ENCODE data around the gene PPCS. TPM values are rescaled to one million over a fixed set of nuclear protein-coding genes. Genes with fewer than 3 reads are reported as not detected.
A peak's percentile ranks its signal among the peaks of the same experiment; 100 is the strongest.
"Not testable (repeated sequence)": the region's sequence is repeated elsewhere in the genome, so short reads cannot be mapped to it uniquely, and the experiment has no call there.

Gene PPCS
- total and polyA plus RNA-seq, 8 donors: 59.0 to 72.9 (median 64.8) TPM

DNA sequence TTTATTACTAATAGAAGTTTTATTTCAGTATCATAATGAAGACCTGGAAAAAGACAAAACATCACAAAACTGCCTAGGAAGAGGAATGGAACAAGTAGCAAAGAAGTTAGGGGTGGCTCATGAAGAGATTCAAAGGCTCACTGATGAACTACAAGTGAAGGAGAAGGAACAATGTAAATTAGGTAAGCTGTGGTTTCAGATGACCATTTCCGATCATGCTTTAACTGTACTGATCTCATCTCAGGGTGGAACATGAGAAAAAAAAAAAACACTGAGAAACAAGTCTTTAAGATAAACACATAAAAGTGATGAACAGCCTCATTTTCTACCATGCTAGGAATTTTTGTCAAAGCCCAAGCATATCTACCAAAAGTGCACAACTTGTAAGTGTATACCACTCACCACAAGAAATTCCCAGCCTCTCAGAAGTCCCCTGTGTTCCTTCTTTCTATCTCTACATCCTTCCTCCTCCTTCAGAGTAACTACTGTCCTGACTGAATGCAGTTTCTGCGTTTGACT lies 26.4 kb downstream of the PPCS start:
- H3K9me3 ChIP-seq: no peaks in the 10 kb centered on the region
- no peak overlapping the region for H3K4me3 ChIP-seq
- no peak overlapping the region for H3K27ac ChIP-seq
- DNase-seq (no peak), ATAC-seq (no peak)
- peaks cover 0 to 13% of the 10 kb centered on the region in 2 donors for H3K36me3 ChIP-seq
- intact Hi-C loops (cut with DNase I): no loop called here
- H3K27me3 ChIP-seq: no peaks in the 10 kb centered on the region
- no peaks in the 10 kb centered on the region for H3K4me1 ChIP-seq
- TF ChIP-seq, protein P1, sequence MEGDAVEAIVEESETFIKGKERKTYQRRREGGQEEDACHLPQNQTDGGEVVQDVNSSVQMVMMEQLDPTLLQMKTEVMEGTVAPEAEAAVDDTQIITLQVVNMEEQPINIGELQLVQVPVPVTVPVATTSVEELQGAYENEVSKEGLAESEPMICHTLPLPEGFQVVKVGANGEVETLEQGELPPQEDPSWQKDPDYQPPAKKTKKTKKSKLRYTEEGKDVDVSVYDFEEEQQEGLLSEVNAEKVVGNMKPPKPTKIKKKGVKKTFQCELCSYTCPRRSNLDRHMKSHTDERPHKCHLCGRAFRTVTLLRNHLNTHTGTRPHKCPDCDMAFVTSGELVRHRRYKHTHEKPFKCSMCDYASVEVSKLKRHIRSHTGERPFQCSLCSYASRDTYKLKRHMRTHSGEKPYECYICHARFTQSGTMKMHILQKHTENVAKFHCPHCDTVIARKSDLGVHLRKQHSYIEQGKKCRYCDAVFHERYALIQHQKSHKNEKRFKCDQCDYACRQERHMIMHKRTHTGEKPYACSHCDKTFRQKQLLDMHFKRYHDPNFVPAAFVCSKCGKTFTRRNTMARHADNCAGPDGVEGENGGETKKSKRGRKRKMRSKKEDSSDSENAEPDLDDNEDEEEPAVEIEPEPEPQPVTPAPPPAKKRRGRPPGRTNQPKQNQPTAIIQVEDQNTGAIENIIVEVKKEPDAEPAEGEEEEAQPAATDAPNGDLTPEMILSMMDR (IDR thresholded peaks at IDR 0.05): no peak

DNA sequence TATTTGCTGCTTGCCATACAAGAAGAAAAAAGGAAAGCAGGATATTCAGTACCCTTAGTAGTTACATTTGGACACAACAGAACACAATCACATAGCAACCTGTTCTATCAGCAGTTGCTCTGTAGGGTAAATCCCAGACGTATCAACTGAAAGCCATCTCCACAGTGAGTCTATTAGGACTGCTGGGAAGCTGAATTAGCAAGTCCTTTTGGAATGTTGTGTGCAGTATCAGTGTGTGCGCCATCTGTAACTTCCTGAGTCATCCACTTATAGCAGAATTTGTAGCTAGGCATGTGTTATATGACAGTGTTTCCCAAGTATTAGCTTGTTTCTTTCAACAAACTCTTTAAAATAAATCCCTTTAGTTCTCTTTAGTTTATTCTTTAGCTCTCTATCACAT lies 28.0 kb downstream of the PPCS start:
- peaks cover 0 to 13% of the 10 kb centered on the region in 2 donors for H3K36me3 ChIP-seq
- H3K27me3 ChIP-seq: no peaks in the 10 kb centered on the region
- ATAC-seq: peak; percentile 67
- no peak for DNase-seq
- no peaks in the 10 kb centered on the region for H3K4me1 ChIP-seq
- TF ChIP-seq, protein P1 (IDR thresholded peaks at IDR 0.05): no peak
- no peak overlapping the region for H3K27ac ChIP-seq
- intact Hi-C loops (cut with DNase I): no loop called here
- no peak overlapping the region for H3K4me3 ChIP-seq
- no peaks in the 10 kb centered on the region for H3K9me3 ChIP-seq

DNA sequence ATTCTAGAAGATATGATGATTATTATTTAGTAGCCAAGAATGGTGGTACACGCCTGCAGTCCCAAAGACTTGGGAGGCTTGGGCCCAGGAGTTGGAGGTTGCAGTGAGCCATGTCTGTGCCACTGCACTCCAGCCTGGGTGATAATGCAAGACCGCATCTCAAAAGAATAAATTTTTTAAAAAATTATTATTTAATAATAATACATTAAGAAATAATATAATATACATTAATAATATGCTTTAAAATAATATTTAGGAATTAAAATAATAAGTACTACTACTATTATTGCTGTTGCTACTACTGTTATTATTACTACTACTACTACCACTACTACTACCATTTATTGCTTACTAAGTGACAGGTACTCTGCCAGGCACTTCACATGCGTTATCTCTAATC lies 33.9 kb downstream of the PPCS start:
- TF ChIP-seq, protein P1 (IDR thresholded peaks at IDR 0.05): no peak

DNA sequence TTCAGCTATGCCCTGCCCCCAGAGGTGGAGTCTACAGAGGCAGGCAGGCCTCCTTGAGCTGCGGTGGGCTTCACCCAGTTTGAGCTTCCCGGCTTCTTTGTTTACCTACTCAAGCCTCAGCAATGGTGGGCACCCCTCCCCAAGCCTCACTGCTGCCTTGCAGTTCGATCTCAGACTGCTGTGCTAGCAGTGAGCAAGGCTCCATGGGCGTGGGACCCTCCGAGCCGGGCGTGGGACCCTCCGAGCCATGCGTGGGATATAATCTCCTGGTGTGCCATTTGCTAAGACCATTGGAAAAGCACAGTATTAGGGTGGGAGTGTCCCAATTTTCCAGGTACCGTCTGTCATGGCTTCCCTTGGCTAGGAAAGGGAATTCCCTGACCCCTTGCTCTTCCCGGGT lies 45.7 kb downstream of the PPCS start:
- intact Hi-C loops (cut with DNase I); H3K27ac ChIP-seq; H3K27me3 ChIP-seq; ATAC-seq; H3K4me1 ChIP-seq; DNase-seq; H3K4me3 ChIP-seq: not testable (repeated sequence)
- Histone ChIP-seq H3K36me3 (peaks cover 0 to 72% of the 10 kb centered on the region in 2 donors), H3K9me3 (peaks cover 3 to 53% of the 10 kb centered on the region in 2 donors)

More for the DNA sequence above, 33.9 kb downstream of the PPCS start:
- intact Hi-C loops (cut with DNase I): no loop called here
- no peak overlapping the region for H3K27ac ChIP-seq
- H3K36me3 ChIP-seq: no peaks in the 10 kb centered on the region
- no peaks in the 10 kb centered on the region for H3K27me3 ChIP-seq
- H3K4me3 ChIP-seq: no peak overlapping the region
- no peaks in the 10 kb centered on the region for H3K4me1 ChIP-seq
- ATAC-seq (no peak), DNase-seq (no peak)
- peaks cover 0 to 4% of the 10 kb centered on the region in 2 donors for H3K9me3 ChIP-seq

DNA sequence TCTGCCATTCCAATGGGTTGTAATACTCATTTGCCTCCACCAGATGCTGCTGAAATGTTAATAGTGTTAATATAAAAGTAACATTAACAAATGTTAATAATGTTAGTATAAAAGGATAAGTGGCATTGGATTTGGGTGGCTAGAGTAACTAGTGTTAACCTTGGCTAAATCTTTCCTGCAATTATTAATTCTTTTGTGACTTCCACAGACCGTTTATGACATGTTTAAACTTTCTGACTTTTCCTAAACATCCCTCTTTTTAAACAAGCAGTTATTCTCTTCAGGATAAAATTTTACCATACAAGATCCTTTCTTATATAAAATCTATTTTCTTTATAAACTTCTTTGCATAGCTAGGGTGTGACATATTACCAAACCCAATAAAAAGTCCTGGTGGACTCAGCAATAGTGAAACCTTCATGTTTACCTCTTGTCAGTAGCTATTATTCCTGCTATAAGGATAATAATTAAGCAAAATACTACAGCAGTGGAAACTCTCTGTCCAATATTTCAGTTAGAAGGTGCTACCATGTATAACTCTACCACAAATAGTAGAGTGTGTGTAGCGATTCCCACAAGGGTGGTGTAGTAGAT lies 48.3 kb downstream of the PPCS start:
- no peaks in the 10 kb centered on the region for H3K27me3 ChIP-seq
- H3K27ac ChIP-seq: no peak overlapping the region
- H3K4me3 ChIP-seq: no peak overlapping the region
- no peaks in the 10 kb centered on the region for H3K4me1 ChIP-seq
- H3K9me3 ChIP-seq: peaks cover 3 to 79% of the 10 kb centered on the region in 2 donors
- H3K36me3 ChIP-seq: peaks cover 0 to 81% of the 10 kb centered on the region in 2 donors
- TF ChIP-seq, protein P1 (IDR thresholded peaks at IDR 0.05): no peak
- ATAC-seq (no peak), DNase-seq (no peak)
- intact Hi-C loops (cut with DNase I): no loop called here

DNA sequence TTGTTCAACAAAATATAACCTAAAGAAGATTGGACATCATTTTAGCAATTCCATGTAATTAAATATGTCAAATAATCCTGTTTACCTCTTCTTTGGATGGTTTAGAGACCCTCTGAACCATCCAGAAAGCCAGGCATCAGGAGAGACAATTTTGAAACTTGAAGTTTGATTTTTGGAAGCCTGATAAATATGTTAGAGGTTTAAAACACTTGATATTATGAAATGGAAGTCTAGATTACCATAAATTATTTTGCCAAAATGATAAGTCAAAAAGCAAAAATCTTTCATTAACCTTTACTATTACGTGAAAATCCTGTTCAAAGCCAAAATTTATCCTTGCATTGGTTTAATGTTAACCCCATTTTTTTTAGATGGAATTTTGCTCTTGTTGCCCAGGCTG lies 50.2 kb downstream of the PPCS start:
- Histone ChIP-seq H3K36me3 (peaks cover 0 to 82% of the 10 kb centered on the region in 2 donors), H3K9me3 (peaks cover 3 to 98% of the 10 kb centered on the region in 2 donors), H3K27me3 (no peaks in the 10 kb centered on the region), H3K27ac (no peak overlapping the region), H3K4me1 (no peaks in the 10 kb centered on the region), H3K4me3 (no peak overlapping the region)
- no peak for ATAC-seq
- TF ChIP-seq, protein P1 (IDR thresholded peaks at IDR 0.05): no peak
- no peak for DNase-seq
- intact Hi-C loops (cut with DNase I): no loop called here

Data from left lung (tissue), 10 donors.